Retinal pigment epithelial cell (primary cell): Measurements from ENCODE around the gene COL19A1.
"Not testable (repeated sequence)": the region's sequence is repeated elsewhere in the genome, so short reads cannot be mapped to it uniquely, and the experiment has no call there.

Experiments
- DNase-seq: peaks from one replicate; pipeline ENCODE4 v3.0.0-alpha.2; 2010; ENCODE audit warnings: low read depth
- H3K4me3 ChIP-seq: 2 replicates; pipeline ENCODE4 v1.5.1; 2011; ENCODE audit warnings: mild to moderate bottlenecking, low read length, control low read depth, moderate library complexity
- CTCF ChIP-seq: conservative IDR thresholded peaks from 2 replicates; pipeline ENCODE4 v1.5.1; 2011; ENCODE audit warnings: low read depth, low read length, control low read depth, inconsistent platforms

COL19A1 gene

GRCh38 chr6:69907981-69908498, 41.7 kb downstream of the COL19A1 start:
- no peak overlapping the region for H3K4me3 ChIP-seq
- no peak for TF ChIP-seq CTCF
- DNase-seq: no peak

GRCh38 chr6:69913361-69913760, 47.0 kb downstream of the COL19A1 start:
- no peak for DNase-seq
- TF ChIP-seq CTCF: no peak
- no peak overlapping the region for H3K4me3 ChIP-seq

GRCh38 chr6:69914015-69914485, 47.7 kb downstream of the COL19A1 start:
- no peak for DNase-seq
- TF ChIP-seq CTCF: no peak

GRCh38 chr6:69915346-69915745, 49.0 kb downstream of the COL19A1 start:
- H3K4me3 ChIP-seq: no peak overlapping the region
- no peak for TF ChIP-seq CTCF
- DNase-seq: peak; percentile 46

More at GRCh38 chr6:69914015-69914485, 47.7 kb downstream of the COL19A1 start:
- H3K4me3 ChIP-seq: no peak overlapping the region

- DNase-seq: no peak
- no peak overlapping the region for H3K4me3 ChIP-seq
- TF ChIP-seq CTCF: no peak
Observed at GRCh38 chr6:69917834-69918233, 51.5 kb downstream of the COL19A1 start.

GRCh38 chr6:69918813-69919475, 52.6 kb downstream of the COL19A1 start:
- no peak for DNase-seq
- TF ChIP-seq CTCF: no peak
- no peak overlapping the region for H3K4me3 ChIP-seq

GRCh38 chr6:69921066-69921465, 54.7 kb downstream of the COL19A1 start:
- DNase-seq, H3K4me3 ChIP-seq: not testable (repeated sequence)

- H3K4me3 ChIP-seq, DNase-seq: not testable (repeated sequence)
Observed at GRCh38 chr6:69921611-69922010, 55.3 kb downstream of the COL19A1 start.
